ENCODE results near the gene C1orf159.

DNA sequence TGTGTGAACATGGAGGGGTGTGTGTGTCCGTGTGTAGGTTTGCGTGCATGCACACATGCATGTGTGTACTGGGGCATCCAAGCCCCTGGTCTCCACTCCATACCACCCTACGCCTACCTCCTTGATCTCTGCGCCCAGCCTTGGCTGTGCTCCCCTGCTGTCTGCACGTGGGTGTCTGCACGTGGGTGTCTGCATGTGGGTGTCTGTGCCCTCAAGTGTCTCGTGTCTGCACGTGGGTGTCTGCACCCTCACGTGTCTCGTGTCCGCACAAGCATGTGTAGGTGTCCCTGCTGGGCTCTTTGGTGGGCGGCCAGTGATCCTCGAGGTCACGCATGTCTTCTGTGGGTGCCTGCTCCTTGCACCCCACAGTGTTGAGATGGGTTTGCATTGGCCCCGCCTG, 62.9 kb downstream of the C1orf159 start:
- TF ChIP-seq POLR2A (IDR thresholded peaks at IDR 0.05; ENCODE audit: low read length): no peak
- TF ChIP-seq GATA1 (IDR thresholded peaks at IDR 0.05; ENCODE audit: low read depth, low read length): no peak

All from erythroblast (primary cell).